ENCODE data around the gene CXorf38.

- no peak for TF ChIP-seq POLR2A (IDR thresholded peaks at IDR 0.05; ENCODE audit: low read depth)
- TF ChIP-seq, protein P1, sequence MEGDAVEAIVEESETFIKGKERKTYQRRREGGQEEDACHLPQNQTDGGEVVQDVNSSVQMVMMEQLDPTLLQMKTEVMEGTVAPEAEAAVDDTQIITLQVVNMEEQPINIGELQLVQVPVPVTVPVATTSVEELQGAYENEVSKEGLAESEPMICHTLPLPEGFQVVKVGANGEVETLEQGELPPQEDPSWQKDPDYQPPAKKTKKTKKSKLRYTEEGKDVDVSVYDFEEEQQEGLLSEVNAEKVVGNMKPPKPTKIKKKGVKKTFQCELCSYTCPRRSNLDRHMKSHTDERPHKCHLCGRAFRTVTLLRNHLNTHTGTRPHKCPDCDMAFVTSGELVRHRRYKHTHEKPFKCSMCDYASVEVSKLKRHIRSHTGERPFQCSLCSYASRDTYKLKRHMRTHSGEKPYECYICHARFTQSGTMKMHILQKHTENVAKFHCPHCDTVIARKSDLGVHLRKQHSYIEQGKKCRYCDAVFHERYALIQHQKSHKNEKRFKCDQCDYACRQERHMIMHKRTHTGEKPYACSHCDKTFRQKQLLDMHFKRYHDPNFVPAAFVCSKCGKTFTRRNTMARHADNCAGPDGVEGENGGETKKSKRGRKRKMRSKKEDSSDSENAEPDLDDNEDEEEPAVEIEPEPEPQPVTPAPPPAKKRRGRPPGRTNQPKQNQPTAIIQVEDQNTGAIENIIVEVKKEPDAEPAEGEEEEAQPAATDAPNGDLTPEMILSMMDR (IDR thresholded peaks at IDR 0.05), result no peak
Measured at GRCh38 chrX:40661489-40661888, 14.1 kb upstream of the CXorf38 start.

All from esophagus muscularis mucosa (tissue), 3 donors.